Bronchial epithelial cell (primary cell): ENCODE results near the gene PAQR8. TPM values are rescaled to one million over a fixed set of nuclear protein-coding genes. Genes with fewer than 3 reads are reported as not detected.

Experiments used
- DNase-seq: peaks from one replicate; pipeline ENCODE4 v3.0.0-alpha.2; 2010; ENCODE audit warnings: low read depth
- FAIRE-seq: peaks from 2 replicates; lab custom pipeline; 2011; peaks lifted over from hg19 to GRCh38; lab: Jason Lieb, UNC
- H3K27me3 ChIP-seq: 2 replicates; pipeline ENCODE4 v1.5.1; 2011; ENCODE audit warnings: low read length; ENCODE audit not compliant: control insufficient read depth, insufficient read depth
- H3K36me3 ChIP-seq: 2 replicates; pipeline ENCODE4 v1.5.1; 2011; ENCODE audit warnings: low read length; ENCODE audit not compliant: control insufficient read depth, insufficient read depth
- H3K4me3 ChIP-seq: 2 replicates; pipeline ENCODE4 v1.5.1; 2011; ENCODE audit warnings: mild to moderate bottlenecking, low read depth, low read length, control low read depth
- CTCF ChIP-seq: IDR thresholded peaks from 2 replicates; pipeline ENCODE4 v1.5.1; 2011; ENCODE audit warnings: mild to moderate bottlenecking, moderate library complexity, low read length, control low read depth, inconsistent platforms; ENCODE audit not compliant: insufficient read depth, severe bottlenecking
- total RNA-seq: library from RNA; depleted of rRNA; stranded (reverse); fragments of >200 nt; gene quantifications from 2 replicates; pipeline ENCODE4 v1.2.1, GENCODE V29; 2014

PAQR8 gene
- total RNA-seq, 1 donor from 2014 or later: 1.3 TPM

GRCh38 chr6:52365317-52365716 lies 3.4 kb downstream of the PAQR8 start:
- DNase-seq: no peak
- Histone ChIP-seq H3K36me3 (no peaks in the 10 kb centered on the region), H3K4me3 (no peak overlapping the region), H3K27me3 (no peaks in the 10 kb centered on the region)
- TF ChIP-seq CTCF: no peak
- FAIRE-seq: no peak

GRCh38 chr6:52365866-52366540 lies 4.1 kb downstream of the PAQR8 start:
- Histone ChIP-seq H3K27me3 (no peaks in the 10 kb centered on the region), H3K4me3 (no peak overlapping the region), H3K36me3 (no peaks in the 10 kb centered on the region)
- FAIRE-seq: no peak
- TF ChIP-seq CTCF: no peak
- no peak for DNase-seq

GRCh38 chr6:52368002-52368401 lies 6.1 kb downstream of the PAQR8 start:
- Histone ChIP-seq H3K4me3 (no peak overlapping the region), H3K27me3 (no peaks in the 10 kb centered on the region), H3K36me3 (no peaks in the 10 kb centered on the region)
- TF ChIP-seq CTCF: no peak
- DNase-seq (no peak), FAIRE-seq (no peak)

- no peaks in the 10 kb centered on the region for H3K36me3 ChIP-seq
- TF ChIP-seq CTCF: no peak
- no peak for FAIRE-seq
- H3K4me3 ChIP-seq: no peak overlapping the region
- no peak for DNase-seq
- H3K27me3 ChIP-seq: no peaks in the 10 kb centered on the region
Measured at GRCh38 chr6:52369234-52369633, 7.3 kb downstream of the PAQR8 start.

- Histone ChIP-seq H3K27me3 (no peaks in the 10 kb centered on the region), H3K4me3 (no peak overlapping the region), H3K36me3 (no peaks in the 10 kb centered on the region)
- no peak for DNase-seq
- no peak for TF ChIP-seq CTCF
- no peak for FAIRE-seq
Measured at GRCh38 chr6:52371656-52372191, 9.8 kb downstream of the PAQR8 start.
